ENCODE measurements around the gene RPGRIP1.
"Not testable (repeated sequence)": the region's sequence is repeated elsewhere in the genome, so short reads cannot be mapped to it uniquely, and the experiment has no call there.

RPGRIP1 gene

GRCh38 chr14:21286516-21286915 lies 6.6 kb downstream of the RPGRIP1 start:
- in situ Hi-C loops (cut with HindIII; ENCODE audit: low pct_ligation_motif_present, low pct_unique_long_range_greater_than_20kb, low sequenced_read_pairs); DNase-seq: not testable (repeated sequence)

GRCh38 chr14:21287168-21287567 lies 7.3 kb downstream of the RPGRIP1 start:
- in situ Hi-C loops (cut with HindIII; ENCODE audit: low pct_ligation_motif_present, low pct_unique_long_range_greater_than_20kb, low sequenced_read_pairs) = no loop called here
- no peak for DNase-seq

- in situ Hi-C loops (cut with HindIII; ENCODE audit: low pct_ligation_motif_present, low pct_unique_long_range_greater_than_20kb, low sequenced_read_pairs); DNase-seq: not testable (repeated sequence)
Observed at GRCh38 chr14:21294026-21294425, 14.1 kb downstream of the RPGRIP1 start.

GRCh38 chr14:21298358-21298757 lies 18.5 kb downstream of the RPGRIP1 start:
- no peak for DNase-seq
- in situ Hi-C loops (cut with HindIII; ENCODE audit: low pct_ligation_motif_present, low pct_unique_long_range_greater_than_20kb, low sequenced_read_pairs) = no loop called here

- no peak for DNase-seq
- in situ Hi-C loops (cut with HindIII; ENCODE audit: low pct_ligation_motif_present, low pct_unique_long_range_greater_than_20kb, low sequenced_read_pairs) = no loop called here
Observed at GRCh38 chr14:21299562-21300130, 19.8 kb downstream of the RPGRIP1 start.

- DNase-seq = peak; percentile 15
- in situ Hi-C loops (cut with HindIII; ENCODE audit: low pct_ligation_motif_present, low pct_unique_long_range_greater_than_20kb, low sequenced_read_pairs) = no loop called here
Observed at GRCh38 chr14:21300892-21301291, 21.0 kb downstream of the RPGRIP1 start.

- DNase-seq = no peak
- in situ Hi-C loops (cut with HindIII; ENCODE audit: low pct_ligation_motif_present, low pct_unique_long_range_greater_than_20kb, low sequenced_read_pairs) = no loop called here
Observed at GRCh38 chr14:21302013-21302835, 22.3 kb downstream of the RPGRIP1 start.

GRCh38 chr14:21302836-21303140 lies 22.9 kb downstream of the RPGRIP1 start:
- DNase-seq; in situ Hi-C loops (cut with HindIII; ENCODE audit: low pct_ligation_motif_present, low pct_unique_long_range_greater_than_20kb, low sequenced_read_pairs): not testable (repeated sequence)

GRCh38 chr14:21307637-21308036 lies 27.8 kb downstream of the RPGRIP1 start:
- DNase-seq = no peak
- in situ Hi-C loops (cut with HindIII; ENCODE audit: low pct_ligation_motif_present, low pct_unique_long_range_greater_than_20kb, low sequenced_read_pairs) = no loop called here

GRCh38 chr14:21308132-21308478 lies 28.2 kb downstream of the RPGRIP1 start:
- in situ Hi-C loops (cut with HindIII; ENCODE audit: low pct_ligation_motif_present, low pct_unique_long_range_greater_than_20kb, low sequenced_read_pairs) = no loop called here
- DNase-seq = no peak

GRCh38 chr14:21308479-21309237 lies 28.8 kb downstream of the RPGRIP1 start:
- DNase-seq = peak; percentile 53
- in situ Hi-C loops (cut with HindIII; ENCODE audit: low pct_ligation_motif_present, low pct_unique_long_range_greater_than_20kb, low sequenced_read_pairs) = no loop called here

- DNase-seq = no peak
- in situ Hi-C loops (cut with HindIII; ENCODE audit: low pct_ligation_motif_present, low pct_unique_long_range_greater_than_20kb, low sequenced_read_pairs) = no loop called here
Observed at GRCh38 chr14:21309238-21309636, 29.4 kb downstream of the RPGRIP1 start.

- in situ Hi-C loops (cut with HindIII; ENCODE audit: low pct_ligation_motif_present, low pct_unique_long_range_greater_than_20kb, low sequenced_read_pairs) = no loop called here
Observed at GRCh38 chr14:21309956-21310355, 30.1 kb downstream of the RPGRIP1 start.

GRCh38 chr14:21311614-21312013 lies 31.7 kb downstream of the RPGRIP1 start:
- in situ Hi-C loops (cut with HindIII; ENCODE audit: low pct_ligation_motif_present, low pct_unique_long_range_greater_than_20kb, low sequenced_read_pairs) = no loop called here
- DNase-seq = no peak

More at GRCh38 chr14:21309956-21310355, 30.1 kb downstream of the RPGRIP1 start:
- DNase-seq = no peak

- in situ Hi-C loops (cut with HindIII; ENCODE audit: low pct_ligation_motif_present, low pct_unique_long_range_greater_than_20kb, low sequenced_read_pairs) = no loop called here
- DNase-seq = no peak
Observed at GRCh38 chr14:21313512-21313911, 33.6 kb downstream of the RPGRIP1 start.

GRCh38 chr14:21317398-21317797 lies 37.5 kb downstream of the RPGRIP1 start:
- in situ Hi-C loops (cut with HindIII; ENCODE audit: low pct_ligation_motif_present, low pct_unique_long_range_greater_than_20kb, low sequenced_read_pairs) = no loop called here
- DNase-seq = no peak

- in situ Hi-C loops (cut with HindIII; ENCODE audit: low pct_ligation_motif_present, low pct_unique_long_range_greater_than_20kb, low sequenced_read_pairs) = no loop called here
- DNase-seq = no peak
Observed at GRCh38 chr14:21320913-21321312, 41.0 kb downstream of the RPGRIP1 start.

GRCh38 chr14:21322716-21323115 lies 42.8 kb downstream of the RPGRIP1 start:
- in situ Hi-C loops (cut with HindIII; ENCODE audit: low pct_ligation_motif_present, low pct_unique_long_range_greater_than_20kb, low sequenced_read_pairs) = no loop called here

GRCh38 chr14:21326972-21327371 lies 47.1 kb downstream of the RPGRIP1 start:
- no peak for DNase-seq

More at GRCh38 chr14:21322716-21323115, 42.8 kb downstream of the RPGRIP1 start:
- no peak for DNase-seq

More at GRCh38 chr14:21326972-21327371, 47.1 kb downstream of the RPGRIP1 start:
- in situ Hi-C loops (cut with HindIII; ENCODE audit: low pct_ligation_motif_present, low pct_unique_long_range_greater_than_20kb, low sequenced_read_pairs) = no loop called here

Measured in ACHN (cell line).